ENCODE measurements around the gene EGFL7. TPM values are rescaled to one million over a fixed set of nuclear protein-coding genes. Genes with fewer than 3 reads are reported as not detected.

The EGFL7 gene
- total RNA-seq, 2 experiments from 2014 or later = 1.1 to 1.6 TPM

DNA sequence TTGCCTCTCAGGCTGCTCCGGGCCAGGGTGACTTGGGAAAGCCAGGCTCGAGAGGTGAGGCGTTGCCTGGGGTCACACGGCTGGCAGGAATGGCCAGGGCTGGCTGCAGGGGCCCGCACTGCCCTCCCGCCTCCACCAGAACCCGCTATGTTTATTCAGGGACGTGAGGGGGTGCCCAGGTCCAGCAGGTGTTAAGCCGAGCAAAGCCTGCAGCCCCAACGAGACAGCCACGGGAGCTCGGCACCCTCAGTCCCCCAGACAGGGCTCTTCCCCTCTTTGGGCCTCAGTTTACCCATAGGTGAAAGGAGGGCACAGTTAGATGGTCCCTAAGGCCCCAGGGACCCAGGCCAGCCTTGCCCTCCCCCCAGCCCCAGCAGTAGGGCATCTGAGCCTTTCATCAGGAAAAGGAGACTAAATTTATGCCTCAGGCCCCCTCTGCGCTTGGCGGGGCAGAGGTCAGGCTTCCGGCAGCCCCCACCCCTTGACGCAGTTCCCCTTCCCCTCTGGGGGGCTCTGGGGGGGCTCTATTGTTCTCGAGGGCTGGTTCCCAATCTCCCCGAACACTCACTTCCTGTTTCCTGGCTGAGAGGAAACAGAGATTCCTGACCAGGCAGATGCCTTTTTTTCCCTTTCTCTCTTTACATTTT, 7.1 kb upstream of the EGFL7 start:
- ATAC-seq (no peak), DNase-seq (no peak)
- H3K27ac Mint-ChIP-seq = no peak overlapping the region
- peaks cover 13% of the 10 kb centered on the region for H3K4me1 Mint-ChIP-seq (ENCODE audit: low read depth)
- peaks cover 28% of the 10 kb centered on the region for H3K27me3 Mint-ChIP-seq
- CTCF ChIA-PET = no interaction called here
- POLR2A ChIA-PET = no interaction called here
- TF ChIP-seq, protein P1, sequence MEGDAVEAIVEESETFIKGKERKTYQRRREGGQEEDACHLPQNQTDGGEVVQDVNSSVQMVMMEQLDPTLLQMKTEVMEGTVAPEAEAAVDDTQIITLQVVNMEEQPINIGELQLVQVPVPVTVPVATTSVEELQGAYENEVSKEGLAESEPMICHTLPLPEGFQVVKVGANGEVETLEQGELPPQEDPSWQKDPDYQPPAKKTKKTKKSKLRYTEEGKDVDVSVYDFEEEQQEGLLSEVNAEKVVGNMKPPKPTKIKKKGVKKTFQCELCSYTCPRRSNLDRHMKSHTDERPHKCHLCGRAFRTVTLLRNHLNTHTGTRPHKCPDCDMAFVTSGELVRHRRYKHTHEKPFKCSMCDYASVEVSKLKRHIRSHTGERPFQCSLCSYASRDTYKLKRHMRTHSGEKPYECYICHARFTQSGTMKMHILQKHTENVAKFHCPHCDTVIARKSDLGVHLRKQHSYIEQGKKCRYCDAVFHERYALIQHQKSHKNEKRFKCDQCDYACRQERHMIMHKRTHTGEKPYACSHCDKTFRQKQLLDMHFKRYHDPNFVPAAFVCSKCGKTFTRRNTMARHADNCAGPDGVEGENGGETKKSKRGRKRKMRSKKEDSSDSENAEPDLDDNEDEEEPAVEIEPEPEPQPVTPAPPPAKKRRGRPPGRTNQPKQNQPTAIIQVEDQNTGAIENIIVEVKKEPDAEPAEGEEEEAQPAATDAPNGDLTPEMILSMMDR (IDR thresholded peaks at IDR 0.05) = no peak
- no peaks in the 10 kb centered on the region for H3K36me3 Mint-ChIP-seq (ENCODE audit: low read depth)
- H3K4me3 Mint-ChIP-seq = no peak overlapping the region
- intact Hi-C loops (cut with micrococcal nuclease) = no loop called here
- no peaks in the 10 kb centered on the region for H3K9me3 Mint-ChIP-seq

DNA sequence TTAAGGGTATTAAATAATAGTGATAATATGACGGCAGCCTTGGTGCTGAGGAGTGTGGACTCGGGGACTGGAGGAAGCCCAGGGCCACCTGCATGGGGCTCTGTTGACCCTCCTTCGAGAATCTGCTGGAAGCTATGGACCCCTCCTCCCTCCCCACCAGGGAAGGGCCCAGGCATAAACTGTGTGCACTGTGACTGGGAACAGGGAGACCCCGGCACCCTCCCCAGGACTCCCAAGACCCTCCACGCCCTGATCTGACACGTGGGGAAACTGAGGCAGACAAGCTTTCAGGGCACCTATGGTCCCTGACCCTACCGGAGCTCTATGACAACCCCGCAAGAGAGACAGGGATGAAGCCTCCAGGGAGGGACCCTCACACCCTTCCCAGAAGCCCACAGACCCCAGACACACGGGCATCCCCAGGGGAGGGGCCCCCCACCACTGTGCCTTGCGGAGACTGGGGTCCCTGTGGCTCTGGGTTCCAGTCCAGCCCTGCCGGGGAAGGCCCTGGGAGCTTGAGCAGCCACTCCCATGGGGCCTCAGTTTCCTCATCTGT, 6.5 kb upstream of the EGFL7 start:
- no peak overlapping the region for H3K4me3 Mint-ChIP-seq
- peaks cover 28% of the 10 kb centered on the region for H3K27me3 Mint-ChIP-seq
- TF ChIP-seq, protein P1 (IDR thresholded peaks at IDR 0.05) = no peak
- H3K36me3 Mint-ChIP-seq (ENCODE audit: low read depth) = no peaks in the 10 kb centered on the region
- intact Hi-C loops (cut with micrococcal nuclease) = no loop called here
- ATAC-seq (no peak), DNase-seq (no peak)
- ChIA-PET CTCF (interaction anchor here (1.7 kb wide), 1 partner anchor 15 kb away, joined by 12 read pairs; no protein-coding TSS in a partner anchor), POLR2A (interaction anchor here (1.0 kb wide), 1 partner anchor 72 kb away, joined by 3 read pairs; no protein-coding TSS in a partner anchor)
- H3K4me1 Mint-ChIP-seq (ENCODE audit: low read depth) = peaks cover 13% of the 10 kb centered on the region
- no peaks in the 10 kb centered on the region for H3K9me3 Mint-ChIP-seq
- H3K27ac Mint-ChIP-seq = no peak overlapping the region

DNA sequence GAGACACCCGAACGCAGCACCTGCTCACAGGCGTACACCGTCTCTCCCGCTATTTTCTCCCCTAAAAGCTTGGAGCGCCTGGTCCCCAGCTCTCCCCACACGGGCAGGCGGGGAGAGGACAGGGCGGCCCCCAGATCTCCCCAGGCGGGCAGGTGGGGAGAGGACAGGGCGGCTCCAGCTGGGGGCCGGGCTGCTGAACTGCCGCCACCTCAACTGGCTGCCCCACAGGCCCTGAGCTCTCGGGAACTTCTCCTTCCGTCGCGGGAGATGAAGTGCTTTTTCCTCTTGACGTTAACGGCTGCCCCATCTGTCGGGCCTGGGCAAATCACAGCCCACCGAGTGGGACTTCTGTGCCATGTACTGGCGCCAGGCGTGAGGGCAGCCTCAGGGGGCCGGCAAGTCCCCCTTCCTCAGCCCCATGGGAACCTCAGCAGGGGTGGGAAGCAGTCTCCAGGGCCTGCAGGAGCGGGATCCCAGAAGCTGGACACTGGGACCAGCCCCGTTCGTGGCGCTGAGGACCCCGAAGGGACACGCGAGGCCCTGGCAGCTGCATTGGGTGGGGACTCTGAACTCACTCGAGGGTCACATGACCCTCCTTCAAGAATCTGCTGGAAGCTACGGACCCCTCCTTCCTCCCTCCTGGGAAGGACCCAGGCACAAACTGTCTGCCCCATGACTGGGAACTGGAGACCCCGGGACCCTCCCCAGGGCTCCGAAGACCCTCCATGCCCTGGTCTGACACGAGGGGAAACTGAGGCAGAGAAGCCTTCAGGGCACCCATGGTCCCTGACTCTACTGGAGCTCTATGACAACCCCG, 5.7 kb upstream of the EGFL7 start:
- intact Hi-C loops (cut with micrococcal nuclease) = no loop called here
- H3K27me3 Mint-ChIP-seq = peaks cover 28% of the 10 kb centered on the region
- ATAC-seq (no peak), DNase-seq (no peak)
- CTCF ChIA-PET = interaction anchor here (1.7 kb wide), 1 partner anchor 15 kb away, joined by 12 read pairs; no protein-coding TSS in a partner anchor
- no peaks in the 10 kb centered on the region for H3K9me3 Mint-ChIP-seq
- TF ChIP-seq, protein P1 (IDR thresholded peaks at IDR 0.05) = no peak
- peaks cover 13% of the 10 kb centered on the region for H3K4me1 Mint-ChIP-seq (ENCODE audit: low read depth)
- no peak overlapping the region for H3K4me3 Mint-ChIP-seq
- POLR2A ChIA-PET = interaction anchor here (0.6 to 1.0 kb wide), 3 partner anchors 29 to 94 kb away, joined by 3 read pairs; no protein-coding TSS in a partner anchor
- no peak overlapping the region for H3K27ac Mint-ChIP-seq
- H3K36me3 Mint-ChIP-seq (ENCODE audit: low read depth) = no peaks in the 10 kb centered on the region

DNA sequence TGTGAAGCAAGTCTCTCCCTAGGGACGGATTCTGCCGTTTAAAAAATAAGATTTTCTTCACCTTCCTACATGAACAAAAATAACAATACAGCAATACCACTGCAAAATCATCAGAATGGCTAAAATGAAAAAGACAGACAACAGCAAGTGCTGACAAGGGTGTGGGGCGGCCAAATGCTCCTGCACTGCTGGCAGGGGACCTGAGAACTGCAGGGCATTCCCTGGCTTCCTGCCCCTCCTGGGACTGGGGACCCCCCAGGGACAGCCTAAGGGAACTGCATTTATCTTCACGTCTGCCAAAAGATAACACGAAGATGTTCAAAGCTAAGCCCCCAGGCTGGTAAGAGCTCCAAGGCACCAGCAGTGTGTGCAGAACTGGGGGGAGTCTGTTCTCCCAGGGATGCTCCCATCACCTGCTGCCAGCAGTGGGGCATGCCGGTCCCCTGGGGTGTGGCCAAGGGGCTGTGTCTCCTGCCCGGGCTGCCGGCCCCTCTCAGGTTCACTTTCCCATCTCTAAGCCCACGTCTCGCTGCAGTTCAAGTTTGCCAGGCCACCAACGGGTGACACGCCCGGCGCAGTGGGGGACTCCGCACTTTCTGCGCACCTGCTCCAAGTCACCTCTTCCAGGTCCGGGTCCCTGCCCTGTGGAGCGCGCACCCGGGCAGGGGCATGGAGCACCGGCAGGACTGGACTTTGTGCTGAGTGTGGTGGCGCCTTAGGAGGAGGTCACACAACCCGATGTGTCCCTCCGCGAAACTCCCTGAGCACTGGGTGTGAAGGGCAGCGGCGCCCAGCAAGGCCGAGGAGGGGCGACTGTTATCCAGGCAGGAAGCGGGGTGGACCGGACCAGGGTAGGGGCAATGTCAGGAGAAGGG, 4.5 kb upstream of the EGFL7 start:
- Mint-ChIP-seq H3K36me3 (ENCODE audit: low read depth) (no peaks in the 10 kb centered on the region), H3K4me3 (no peak overlapping the region), H3K4me1 (ENCODE audit: low read depth) (peaks cover 13% of the 10 kb centered on the region), H3K9me3 (no peaks in the 10 kb centered on the region), H3K27ac (no peak overlapping the region), H3K27me3 (peaks cover 27% of the 10 kb centered on the region)
- ChIA-PET CTCF (interaction anchor here (1.0 to 1.7 kb wide), 3 partner anchors 14 kb away, joined by 3 to 12 read pairs (median 4); no protein-coding TSS in a partner anchor), POLR2A (interaction anchor here (1.2 kb wide), 1 partner anchor 8 kb away, joined by 3 read pairs; no protein-coding TSS in a partner anchor)
- intact Hi-C loops (cut with micrococcal nuclease) = no loop called here
- ATAC-seq (no peak), DNase-seq (no peak)
- TF ChIP-seq, protein P1 (IDR thresholded peaks at IDR 0.05) = no peak
